Lower lobe of right lung (tissue), 2 donors: ENCODE measurements around the gene PYDC1. TPM values are rescaled to one million over a fixed set of nuclear protein-coding genes. Genes with fewer than 3 reads are reported as not detected.
A peak's percentile ranks its signal among the peaks of the same experiment; 100 is the strongest.
"Not testable (repeated sequence)": the region's sequence is repeated elsewhere in the genome, so short reads cannot be mapped to it uniquely, and the experiment has no call there.

Source experiments
- ATAC-seq, 2 donors: fragments of 200-7000 bp; cut with Tn5 transposase; one replicate each; pipeline ENCODE4 v1.9.1; 2020 to 2022; ENCODE audit warnings: mild to moderate bottlenecking in 2 of 2, moderate library complexity in 2 of 2
- DNase-seq: peaks from one replicate; pipeline ENCODE4 v3.0.0-alpha.2; 2020
- H3K27ac ChIP-seq: fragments of 200-600 bp; one replicate; pipeline ENCODE4 v1.8.0; 2022
- H3K27me3 ChIP-seq: fragments of 200-600 bp; one replicate; pipeline ENCODE4 v1.8.0; 2022; ENCODE audit warnings: low read depth
- H3K36me3 ChIP-seq: fragments of 200-600 bp; one replicate; pipeline ENCODE4 v1.8.0; 2022; ENCODE audit warnings: mild to moderate bottlenecking
- H3K4me1 ChIP-seq: fragments of 200-600 bp; one replicate; pipeline ENCODE4 v1.8.0; 2022
- H3K4me3 ChIP-seq: fragments of 200-600 bp; one replicate; pipeline ENCODE4 v1.8.0; 2022; ENCODE audit warnings: mild to moderate bottlenecking
- H3K9me3 ChIP-seq: fragments of 200-600 bp; one replicate; pipeline ENCODE4 v1.8.0; 2022
- intact Hi-C: fragments of 100-400 bp; cut with DNase I; formaldehyde crosslinking; loops from one replicate; pipeline ENCODE4 v1.11.0; 2022
- total RNA-seq: library from RNA; stranded (reverse); fragmentation: NEBNext Ultra II Directional; extraction: Animal tissue kit (Norgen Biotek cat#: 25700); gene quantifications from one replicate; pipeline ENCODE4 v1.2.1, GENCODE V29; 2021
- TF ChIP-seq, protein P1 (sequence below): fragments of 200-600 bp; IDR thresholded peaks from one replicate; pipeline ENCODE4 v1.8.0; 2022; ENCODE audit warnings: antibody characterized with exemption, mild to moderate bottlenecking
- donor health status: DM: no; HTN: yes; CAD: no; lungs with severe emphysema.

Gene PYDC1
- total RNA-seq, 1 donor from 2014 or later, result not detected

DNA sequence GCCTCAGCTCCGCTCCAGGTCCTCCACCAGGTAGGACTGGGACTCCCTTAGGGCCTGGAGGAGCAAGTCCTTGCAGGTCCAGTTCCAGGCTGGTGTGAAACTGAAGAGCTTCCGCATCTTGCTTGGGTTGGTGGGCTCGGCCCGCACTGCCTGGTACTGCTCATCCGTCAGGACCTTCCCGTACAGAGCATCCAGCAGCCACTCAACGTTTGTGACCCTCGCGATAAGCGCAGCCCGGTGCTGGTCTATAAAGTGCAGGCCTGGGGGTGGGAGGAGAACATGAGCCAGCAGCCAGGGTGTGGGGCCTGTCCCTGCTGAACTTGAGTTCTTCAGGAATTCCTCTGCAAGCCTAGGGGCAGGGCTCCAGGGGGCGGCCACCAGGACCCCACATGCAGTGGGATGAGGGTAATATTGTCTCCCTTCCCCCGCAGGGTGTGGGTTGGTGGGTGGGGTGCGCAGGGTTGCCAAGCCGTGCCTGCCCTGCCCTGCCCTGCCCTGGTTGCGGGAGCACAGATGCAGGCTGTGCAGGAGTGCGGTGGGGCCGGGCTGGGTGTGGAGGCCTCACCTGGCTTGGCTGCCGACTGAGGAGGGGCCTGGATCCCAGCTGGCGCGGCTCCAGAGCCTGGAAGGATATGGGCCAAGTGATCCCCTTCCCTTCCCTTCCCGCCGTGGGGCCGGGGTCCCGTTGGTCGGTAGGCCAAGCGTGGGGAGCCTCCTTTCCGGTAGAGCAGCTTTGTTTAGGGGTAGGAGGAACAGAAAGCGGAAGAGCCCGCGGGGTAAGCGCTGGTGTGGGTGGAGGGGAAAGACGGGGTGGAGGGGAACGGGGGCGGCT is 15.1 kb downstream of the PYDC1 start:
- DNase-seq (peak; percentile 73), ATAC-seq (peak; percentile 82 to 85)
- TF ChIP-seq, protein P1, sequence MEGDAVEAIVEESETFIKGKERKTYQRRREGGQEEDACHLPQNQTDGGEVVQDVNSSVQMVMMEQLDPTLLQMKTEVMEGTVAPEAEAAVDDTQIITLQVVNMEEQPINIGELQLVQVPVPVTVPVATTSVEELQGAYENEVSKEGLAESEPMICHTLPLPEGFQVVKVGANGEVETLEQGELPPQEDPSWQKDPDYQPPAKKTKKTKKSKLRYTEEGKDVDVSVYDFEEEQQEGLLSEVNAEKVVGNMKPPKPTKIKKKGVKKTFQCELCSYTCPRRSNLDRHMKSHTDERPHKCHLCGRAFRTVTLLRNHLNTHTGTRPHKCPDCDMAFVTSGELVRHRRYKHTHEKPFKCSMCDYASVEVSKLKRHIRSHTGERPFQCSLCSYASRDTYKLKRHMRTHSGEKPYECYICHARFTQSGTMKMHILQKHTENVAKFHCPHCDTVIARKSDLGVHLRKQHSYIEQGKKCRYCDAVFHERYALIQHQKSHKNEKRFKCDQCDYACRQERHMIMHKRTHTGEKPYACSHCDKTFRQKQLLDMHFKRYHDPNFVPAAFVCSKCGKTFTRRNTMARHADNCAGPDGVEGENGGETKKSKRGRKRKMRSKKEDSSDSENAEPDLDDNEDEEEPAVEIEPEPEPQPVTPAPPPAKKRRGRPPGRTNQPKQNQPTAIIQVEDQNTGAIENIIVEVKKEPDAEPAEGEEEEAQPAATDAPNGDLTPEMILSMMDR, result no peak
- H3K36me3 ChIP-seq, result peaks cover 34% of the 10 kb centered on the region
- H3K27me3 ChIP-seq, result no peaks in the 10 kb centered on the region
- H3K4me1 ChIP-seq, result peaks cover 31% of the 10 kb centered on the region
- peak overlapping the region; percentile 99 for H3K4me3 ChIP-seq
- H3K27ac ChIP-seq, result peak overlapping the region; percentile 88
- no peaks in the 10 kb centered on the region for H3K9me3 ChIP-seq
- intact Hi-C loops, result no loop called here

DNA sequence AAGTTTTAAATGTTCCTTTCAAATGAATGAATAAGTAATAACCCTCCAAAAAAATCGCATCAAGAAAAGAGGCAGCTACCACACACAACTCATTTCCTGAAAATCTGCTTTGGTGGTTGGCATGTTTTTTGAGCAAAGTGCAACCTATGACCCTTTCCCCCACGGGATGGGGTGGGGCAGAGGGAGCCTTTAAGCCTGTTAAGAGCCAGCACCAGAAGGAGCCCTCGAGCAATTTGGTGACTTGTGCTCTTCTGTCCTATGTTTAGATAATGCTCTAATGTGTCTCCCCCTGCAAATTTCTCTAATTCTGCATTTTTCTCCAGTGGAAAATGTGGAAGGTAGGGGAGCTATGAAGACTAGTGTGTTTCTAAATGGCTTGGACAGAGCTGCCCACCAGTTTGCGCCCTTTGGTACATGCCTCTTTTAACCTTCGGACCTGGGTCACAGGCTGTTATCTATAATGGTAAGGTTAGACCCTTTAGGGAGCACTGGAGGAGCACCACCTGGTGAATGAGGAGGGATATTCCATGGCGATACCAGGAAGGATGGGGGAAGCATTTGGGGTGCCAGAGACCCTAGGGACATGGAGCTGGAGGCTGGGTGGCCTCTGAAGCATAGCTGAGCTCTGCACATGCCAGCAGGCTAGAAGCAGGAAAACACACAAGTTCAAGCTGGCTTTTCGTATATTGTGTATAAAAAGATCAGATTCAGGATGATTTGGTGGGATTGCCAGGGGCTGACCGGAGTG is 15.9 kb downstream of the PYDC1 start:
- Histone ChIP-seq H3K27ac (peak overlapping the region; percentile 88), H3K27me3 (no peaks in the 10 kb centered on the region), H3K4me1 (peaks cover 31% of the 10 kb centered on the region), H3K36me3 (peaks cover 42% of the 10 kb centered on the region), H3K9me3 (no peaks in the 10 kb centered on the region), H3K4me3 (peak overlapping the region; percentile 99)
- intact Hi-C loops, result no loop called here
- no peak for ATAC-seq
- no peak for DNase-seq
- TF ChIP-seq, protein P1, result no peak

DNA sequence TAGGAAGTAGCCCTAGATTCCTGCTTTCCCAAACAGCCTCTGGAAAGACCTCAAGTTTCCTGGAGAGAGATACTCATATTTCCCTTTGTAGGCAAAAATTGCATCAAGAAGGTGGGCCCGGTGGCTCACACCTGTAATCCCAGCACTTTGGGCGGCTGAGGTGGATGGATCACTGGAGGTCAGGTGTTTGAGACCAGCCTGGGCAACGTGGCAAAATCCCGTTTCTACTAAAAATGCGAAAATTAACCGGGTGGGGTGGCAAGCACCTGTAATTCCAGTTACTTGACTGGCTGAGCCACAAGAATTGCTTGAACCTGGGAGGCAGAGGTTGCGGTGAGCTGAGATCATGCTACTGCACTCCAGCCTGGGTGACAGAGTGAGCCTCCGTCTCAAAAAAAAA is 16.8 kb downstream of the PYDC1 start:
- ATAC-seq, H3K27ac ChIP-seq, H3K9me3 ChIP-seq, H3K27me3 ChIP-seq, DNase-seq, intact Hi-C loops, H3K4me3 ChIP-seq: not testable (repeated sequence)
- Histone ChIP-seq H3K36me3 (peaks cover 51% of the 10 kb centered on the region), H3K4me1 (peaks cover 31% of the 10 kb centered on the region)

DNA sequence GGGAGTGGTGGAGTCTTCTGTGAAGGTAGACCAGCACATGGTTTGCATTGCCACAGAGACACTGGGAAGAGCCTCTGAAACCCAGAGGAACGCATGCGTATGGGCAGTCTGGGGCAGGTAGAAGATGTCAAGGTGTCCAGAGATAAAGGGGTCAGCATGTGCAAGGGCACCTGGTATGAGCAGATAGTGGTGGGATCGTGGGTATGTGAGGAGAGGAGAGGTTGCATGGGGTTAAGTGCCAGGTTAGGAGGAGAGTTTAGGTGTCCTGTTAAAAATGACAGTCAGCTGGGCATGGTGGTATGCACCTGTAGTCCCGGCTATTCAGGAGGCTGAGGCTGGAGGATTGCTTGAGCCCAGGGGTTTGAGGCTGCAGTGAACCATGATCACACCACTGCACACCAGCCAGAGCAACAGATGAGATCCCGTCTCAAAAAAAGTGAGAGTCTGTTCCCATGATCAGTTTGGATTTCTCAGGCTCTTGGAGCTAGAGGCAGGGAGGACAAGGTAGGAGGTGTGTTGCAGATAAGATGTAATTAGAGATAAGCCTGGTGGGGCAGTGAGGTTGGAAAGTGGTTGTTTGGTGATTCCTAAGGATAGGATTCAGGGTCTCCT is 17.4 kb downstream of the PYDC1 start:
- H3K9me3 ChIP-seq, result no peaks in the 10 kb centered on the region
- H3K27ac ChIP-seq, result no peak overlapping the region
- no peak for DNase-seq
- H3K27me3 ChIP-seq, result no peaks in the 10 kb centered on the region
- H3K36me3 ChIP-seq, result peaks cover 57% of the 10 kb centered on the region
- TF ChIP-seq, protein P1, result no peak
- intact Hi-C loops, result no loop called here
- H3K4me1 ChIP-seq, result peaks cover 31% of the 10 kb centered on the region
- no peak overlapping the region for H3K4me3 ChIP-seq
- ATAC-seq, result no peak

DNA sequence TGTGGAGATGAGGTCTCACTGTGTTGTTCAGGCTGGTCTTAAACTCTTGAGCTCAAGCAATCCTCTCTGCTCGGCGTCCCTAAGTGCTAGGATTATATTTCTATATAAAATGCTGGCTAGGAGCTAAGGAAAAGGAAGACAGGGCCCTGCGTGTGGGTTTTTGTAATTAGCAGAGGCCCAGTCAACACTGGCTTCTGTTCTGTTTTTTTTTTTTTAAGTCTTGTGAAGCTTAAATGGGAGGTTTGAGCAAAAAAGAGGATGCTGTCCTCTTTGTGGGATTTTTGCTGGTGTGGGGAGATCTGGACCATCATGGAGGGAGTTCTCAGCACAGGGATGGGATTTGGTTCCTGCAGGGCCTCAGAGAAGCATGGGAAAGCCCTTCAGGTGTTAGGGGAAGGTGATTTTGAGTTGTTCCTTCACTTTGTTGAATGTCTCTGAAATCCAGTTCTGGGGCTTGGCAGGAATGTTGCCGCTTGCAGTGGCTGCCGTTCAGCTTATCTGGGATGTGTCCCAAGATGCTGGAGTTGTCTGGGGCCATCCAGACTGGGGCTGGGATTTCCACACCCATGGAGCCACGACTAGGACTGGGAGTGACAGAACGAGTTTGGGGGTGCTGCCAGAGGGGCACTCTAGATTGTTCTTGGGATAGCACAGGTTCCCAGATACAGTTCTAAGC is 18.6 kb downstream of the PYDC1 start:
- H3K36me3 ChIP-seq, result peaks cover 69% of the 10 kb centered on the region
- H3K4me3 ChIP-seq, result no peak overlapping the region
- no peak for ATAC-seq
- H3K4me1 ChIP-seq, result peaks cover 26% of the 10 kb centered on the region
- no peaks in the 10 kb centered on the region for H3K27me3 ChIP-seq
- intact Hi-C loops, result no loop called here
- DNase-seq, result no peak
- H3K27ac ChIP-seq, result no peak overlapping the region
- TF ChIP-seq, protein P1, result no peak
- H3K9me3 ChIP-seq, result no peaks in the 10 kb centered on the region
